SH-SY5Y (cell line): ENCODE results near the gene LINC01488.

Experiments used
- GATA2 ChIP-seq: IDR thresholded peaks from 2 replicates; pipeline ENCODE4 v1.6.1; 2011; ENCODE audit warnings: mild to moderate bottlenecking, low read depth, low read length
- GATA3 ChIP-seq: IDR thresholded peaks from 2 replicates; pipeline ENCODE4 v1.6.1; 2011; ENCODE audit warnings: low read depth, mild to moderate bottlenecking, low read length, moderate library complexity

DNA sequence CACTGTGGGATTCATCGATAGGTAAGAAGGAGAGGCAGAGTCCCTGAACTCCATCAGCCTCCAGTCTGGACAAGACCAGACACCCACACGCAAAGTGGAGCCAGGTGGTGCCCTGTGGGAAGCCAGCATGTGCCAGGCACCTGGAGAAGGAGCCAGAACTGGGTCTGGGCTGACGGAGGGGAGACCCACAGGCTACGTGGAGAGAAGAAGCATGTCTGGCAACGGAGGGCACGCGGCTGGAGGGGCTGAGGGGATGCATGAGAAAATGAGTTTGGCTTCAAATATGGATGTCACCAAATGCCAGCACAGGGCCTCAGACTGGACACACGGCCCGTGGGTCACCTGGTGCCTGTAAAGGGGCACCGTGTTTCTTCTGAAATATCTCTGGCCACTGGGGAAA, 55.7 kb downstream of the LINC01488 start:
- TF ChIP-seq GATA2 (no peak), GATA3 (no peak)
